Stomach (tissue), 9 donors: ENCODE results near the gene TRAM2. TPM values are rescaled to one million over a fixed set of nuclear protein-coding genes. Genes with fewer than 3 reads are reported as not detected.

Source experiments
- DNase-seq, 2 donors: peaks; one replicate each; pipeline versions ENCODE4 v3.0.0 to v3.0.0-alpha.2; 2013 to 2019
- H3K27ac ChIP-seq, 5 donors: fragments of 200-600 bp in 4 of 5; sonication (generic) in 4 of 5; one replicate each; pipeline ENCODE4 v1.5.1; 2013 to 2019; ENCODE audit warnings: mild to moderate bottlenecking in 1 of 5, moderate library complexity in 1 of 5
- H3K27me3 ChIP-seq, 3 donors: fragments of 200-600 bp; sonication (generic); one replicate each; pipeline ENCODE4 v1.5.1; 2017 to 2019; ENCODE audit warnings: mixed run types in 1 of 3
- H3K36me3 ChIP-seq, 4 donors: fragments of 200-600 bp; sonication (generic); 1 replicate in 3 of 4; 2 replicates in 1 of 4; pipeline ENCODE4 v1.5.1; 2016 to 2019
- H3K4me1 ChIP-seq, 4 donors: fragments of 200-600 bp; sonication (generic); one replicate each; pipeline ENCODE4 v1.5.1; 2016 to 2019
- H3K4me3 ChIP-seq, 4 donors: fragments of 200-600 bp; sonication (generic) in 3 of 4; one replicate each; pipeline ENCODE4 v1.5.1; 2016 to 2019; ENCODE audit warnings: mild to moderate bottlenecking in 1 of 4
- H3K9me3 ChIP-seq, 4 donors: fragments of 200-600 bp; sonication (generic); one replicate each; pipeline ENCODE4 v1.5.1; 2016 to 2019
- EP300 ChIP-seq: sonication (generic); formaldehyde crosslinking; IDR thresholded peaks from one replicate; pipeline ENCODE4 v1.6.1; 2017; ENCODE audit warnings: antibody characterized with exemption
- POLR2A ChIP-seq, 4 donors: fragments of 450-650 bp; IDR thresholded peaks; one replicate each; pipeline ENCODE4 v1.6.1; 2016; ENCODE audit warnings: antibody characterized with exemption in 4 of 4, control low read depth in 2 of 4, mild to moderate bottlenecking in 1 of 4, moderate library complexity in 1 of 4
- POLR2AphosphoS5 ChIP-seq, 3 donors: sonication (generic); formaldehyde crosslinking; IDR thresholded peaks; one replicate each; pipeline ENCODE4 v1.6.1; 2016; ENCODE audit warnings: antibody characterized with exemption in 3 of 3
- WGBS, 5 donors: extraction: QIAGEN DNeasy Blood & Tissue Kit in 3 of 5; methylation state at CpG; one replicate each; pipeline versions ENCODE4 v1.1.5 to v1.1.7; 2013 to 2018; 5-methylcytosine and 5-hydroxymethylcytosine counted together
- intact Hi-C: fragments of 100-400 bp; cut with DNase I; formaldehyde crosslinking; loops from one replicate; pipeline ENCODE4 v1.15.1; 2023; ENCODE audit warnings: low total_unique reads
- polyA plus RNA-seq, 3 donors: library from polyadenylated mRNA; stranded (reverse); fragments of 200-250 nt; gene quantifications; one replicate each; pipeline ENCODE4 v1.2.3, GENCODE V29; 2013
- total RNA-seq, 5 donors: library from RNA; depleted of rRNA; stranded (reverse); fragments of >200 nt; gene quantifications; one replicate each; pipeline versions ENCODE4 v1.1.0 to v1.2.3, GENCODE V29; 2014 to 2016
- TF ChIP-seq, protein P1 (sequence below), 7 experiments: fragments of 450-650 bp in 4 of 7; fragments of 200-600 bp in 3 of 7; sonication (generic) in 3 of 7; IDR thresholded peaks; one replicate each; pipeline ENCODE4 v1.5.1; 2016 to 2019; ENCODE audit warnings: antibody characterized with exemption in 7 of 7, control low read depth in 2 of 7, mild to moderate bottlenecking in 1 of 7
- donor health status: healthy with polysubstance abuse.
- donor health status: Bipolar disorder and iron deficiency.
- donor health status: healthy.

The TRAM2 gene
- total and polyA plus RNA-seq, 8 donors = 1.4 to 14.1 (median 4.3) TPM

DNA sequence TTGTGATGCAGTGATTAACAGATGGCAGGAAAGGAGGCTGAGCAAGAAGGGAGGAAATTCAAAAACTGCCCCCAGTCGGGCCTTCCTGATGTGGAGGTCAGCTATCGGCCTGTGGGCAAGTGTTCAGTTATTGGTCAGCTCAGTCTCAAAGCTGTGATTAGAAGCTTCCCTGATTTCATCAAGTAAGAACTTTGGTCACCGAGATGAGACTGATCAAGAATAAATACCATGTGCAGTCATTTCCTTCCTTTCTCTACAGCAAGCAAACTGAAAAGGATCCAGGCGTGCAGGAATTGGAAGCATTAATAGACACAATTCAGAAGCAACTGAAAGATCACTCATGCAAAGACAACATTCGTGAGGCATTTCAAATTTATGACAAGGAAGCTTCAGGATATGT is 87.0 kb downstream of the TRAM2 start:
- TF ChIP-seq POLR2A (IDR thresholded peaks at IDR 0.05) (no peak), POLR2AphosphoS5 (IDR thresholded peaks at IDR 0.05) (no peak), EP300 (no peak)
- TF ChIP-seq, protein P1, sequence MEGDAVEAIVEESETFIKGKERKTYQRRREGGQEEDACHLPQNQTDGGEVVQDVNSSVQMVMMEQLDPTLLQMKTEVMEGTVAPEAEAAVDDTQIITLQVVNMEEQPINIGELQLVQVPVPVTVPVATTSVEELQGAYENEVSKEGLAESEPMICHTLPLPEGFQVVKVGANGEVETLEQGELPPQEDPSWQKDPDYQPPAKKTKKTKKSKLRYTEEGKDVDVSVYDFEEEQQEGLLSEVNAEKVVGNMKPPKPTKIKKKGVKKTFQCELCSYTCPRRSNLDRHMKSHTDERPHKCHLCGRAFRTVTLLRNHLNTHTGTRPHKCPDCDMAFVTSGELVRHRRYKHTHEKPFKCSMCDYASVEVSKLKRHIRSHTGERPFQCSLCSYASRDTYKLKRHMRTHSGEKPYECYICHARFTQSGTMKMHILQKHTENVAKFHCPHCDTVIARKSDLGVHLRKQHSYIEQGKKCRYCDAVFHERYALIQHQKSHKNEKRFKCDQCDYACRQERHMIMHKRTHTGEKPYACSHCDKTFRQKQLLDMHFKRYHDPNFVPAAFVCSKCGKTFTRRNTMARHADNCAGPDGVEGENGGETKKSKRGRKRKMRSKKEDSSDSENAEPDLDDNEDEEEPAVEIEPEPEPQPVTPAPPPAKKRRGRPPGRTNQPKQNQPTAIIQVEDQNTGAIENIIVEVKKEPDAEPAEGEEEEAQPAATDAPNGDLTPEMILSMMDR (IDR thresholded peaks at IDR 0.05) = no peak
- DNase-seq = no peak
- intact Hi-C loops = loop anchor here (10.0 kb wide), 1 partner anchor 65 kb away; the partner anchor contains the start of gene EFHC1
- Histone ChIP-seq H3K9me3 (peaks cover 0 to 2% (median 0%) of the 10 kb centered on the region in 4 donors), H3K27ac (no peak overlapping the region), H3K27me3 (no peaks in the 10 kb centered on the region), H3K4me3 (no peak overlapping the region), H3K36me3 (peaks cover 0 to 5% (median 2%) of the 10 kb centered on the region in 4 donors), H3K4me1 (no peaks in the 10 kb centered on the region)
- WGBS, 5 donors = 70 to 85% (median 84%) methylated on average over 5 of the region's 5 CpGs

DNA sequence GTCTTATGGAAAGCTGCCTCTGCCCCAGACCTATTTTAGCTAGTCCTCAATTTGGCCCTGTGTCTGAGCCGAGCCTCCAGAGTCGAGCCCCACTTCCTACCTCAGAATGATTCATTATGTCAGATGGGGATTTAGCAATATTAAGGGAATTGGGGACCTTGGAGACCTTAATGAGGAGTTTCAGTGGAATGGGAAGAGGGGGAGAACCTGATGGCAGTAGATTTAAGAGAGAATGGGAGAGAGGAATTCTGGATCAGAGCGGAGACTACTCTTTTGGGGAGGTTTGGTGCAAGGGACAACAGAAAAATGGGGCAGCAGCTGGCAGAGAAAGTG is 93.2 kb downstream of the TRAM2 start:
- Histone ChIP-seq H3K4me1 (peaks cover 0 to 7% (median 0%) of the 10 kb centered on the region in 4 donors), H3K27ac (no peak overlapping the region), H3K9me3 (no peaks in the 10 kb centered on the region), H3K4me3 (no peak overlapping the region), H3K36me3 (peaks cover 0 to 8% (median 2%) of the 10 kb centered on the region in 4 donors), H3K27me3 (no peaks in the 10 kb centered on the region)
- DNase-seq = no peak
- WGBS, 5 donors = 86 to 96% (median 94%) methylated on average over 3 of the region's 3 CpGs
- intact Hi-C loops = no loop called here
- TF ChIP-seq, protein P1 (IDR thresholded peaks at IDR 0.05) = no peak
- TF ChIP-seq POLR2A (IDR thresholded peaks at IDR 0.05) (no peak), POLR2AphosphoS5 (IDR thresholded peaks at IDR 0.05) (no peak), EP300 (no peak)

- TF ChIP-seq, protein P1 (IDR thresholded peaks at IDR 0.05) = no peak
- TF ChIP-seq POLR2AphosphoS5 (IDR thresholded peaks at IDR 0.05) = no peak
- no peak for TF ChIP-seq POLR2A (IDR thresholded peaks at IDR 0.05)
- no peak for TF ChIP-seq EP300
- whole genome bisulfite sequencing, 5 donors = 70 to 76% (median 73%) methylated on average over 7 of the region's 7 CpGs
- Histone ChIP-seq H3K27me3 (no peaks in the 10 kb centered on the region), H3K4me3 (no peak overlapping the region), H3K27ac (no peak overlapping the region), H3K9me3 (no peaks in the 10 kb centered on the region), H3K4me1 (peaks cover 0 to 7% (median 0%) of the 10 kb centered on the region in 4 donors), H3K36me3 (peaks cover 0 to 8% (median 2%) of the 10 kb centered on the region in 4 donors)
- intact Hi-C loops = no loop called here
- no peak for DNase-seq
These were observed 93.8 kb downstream of the TRAM2 start for GRCh38 chr6:52482903-52483670.

DNA sequence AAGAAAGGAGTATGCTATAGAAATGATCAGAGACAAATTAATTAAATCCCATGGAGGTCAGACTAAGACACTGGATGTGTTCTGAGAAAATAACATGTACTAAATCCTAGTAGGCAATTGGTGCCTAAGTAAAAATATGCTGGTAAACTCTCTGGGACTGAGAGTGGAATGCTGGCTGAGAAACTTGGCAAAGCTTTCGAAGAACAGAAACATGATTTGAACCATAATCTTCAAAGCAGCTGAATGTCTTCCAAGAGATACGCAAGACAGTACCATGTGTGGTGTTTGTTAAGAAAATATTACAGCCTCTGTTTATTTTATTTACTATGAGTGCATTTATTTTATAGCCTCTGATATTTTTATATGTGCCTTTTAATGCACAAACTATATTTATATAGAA is 101.6 kb downstream of the TRAM2 start:
- no peaks in the 10 kb centered on the region for H3K4me1 ChIP-seq
- H3K36me3 ChIP-seq = peaks cover 0 to 3% (median 0%) of the 10 kb centered on the region in 4 donors
- H3K27ac ChIP-seq = no peak overlapping the region
- H3K9me3 ChIP-seq = no peaks in the 10 kb centered on the region
- intact Hi-C loops = no loop called here
- TF ChIP-seq EP300 (no peak), POLR2AphosphoS5 (IDR thresholded peaks at IDR 0.05) (no peak), POLR2A (IDR thresholded peaks at IDR 0.05) (no peak)
- TF ChIP-seq, protein P1 (IDR thresholded peaks at IDR 0.05) = no peak
- no peaks in the 10 kb centered on the region for H3K27me3 ChIP-seq
- DNase-seq = no peak
- 56 to 89% (median 73%) methylated on average over 2 of the region's 2 CpGs for WGBS, 5 donors
- H3K4me3 ChIP-seq = no peak overlapping the region
